ENCODE measurements around the gene LHX3. TPM values are rescaled to one million over a fixed set of nuclear protein-coding genes. Genes with fewer than 3 reads are reported as not detected.

The LHX3 gene
- total RNA-seq, 1 donor from 2014 or later, result not detected

DNA sequence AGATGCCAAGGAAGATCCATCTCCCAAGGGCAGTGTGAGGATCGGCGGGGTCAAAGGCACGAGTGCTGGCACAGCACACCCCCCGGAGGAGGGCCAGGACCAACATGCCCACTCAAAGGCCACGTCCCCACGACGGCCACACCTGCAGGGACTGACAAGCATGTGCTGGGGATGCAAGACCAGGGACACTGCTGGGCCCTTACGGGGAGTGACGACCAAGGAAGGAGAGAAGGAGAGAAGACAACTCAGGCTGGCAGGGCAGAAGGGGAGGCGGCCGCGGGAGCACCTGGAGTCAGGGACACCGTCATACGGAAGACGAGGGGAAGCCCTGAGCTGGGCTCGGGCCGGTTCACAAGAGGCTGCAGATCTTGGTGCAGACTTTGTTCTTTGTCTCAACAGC is 30.2 kb upstream of the LHX3 start:
- Histone ChIP-seq H3K79me2 (ENCODE audit: insufficient read depth, low read length) (peaks cover 30% of the 10 kb centered on the region), H3K36me3 (ENCODE audit: insufficient read depth, low read length) (no peaks in the 10 kb centered on the region), H4K20me1 (ENCODE audit: insufficient read depth, low read length) (peaks cover 79% of the 10 kb centered on the region), H3K4me3 (ENCODE audit: insufficient read depth, low read depth, low read length) (no peak overlapping the region), H3K27me3 (ENCODE audit: insufficient read depth, low read length) (no peaks in the 10 kb centered on the region), H3K4me1 (ENCODE audit: insufficient read depth, low read length) (no peaks in the 10 kb centered on the region), H3K9me3 (ENCODE audit: insufficient read depth, low read depth, low read length) (no peaks in the 10 kb centered on the region), H2AFZ (ENCODE audit: low read depth, low read length) (no peak overlapping the region), H3K9ac (ENCODE audit: low read length) (no peak overlapping the region), H3K27ac (ENCODE audit: low read depth, low read length) (no peak overlapping the region), H3K4me2 (ENCODE audit: low read length) (no peak overlapping the region)
- no peak overlapping the region for H3K4me3 Mint-ChIP-seq (ENCODE audit: unreplicated experiment)
- peaks cover 19% of the 10 kb centered on the region for H3K36me3 Mint-ChIP-seq (ENCODE audit: low read depth, unreplicated experiment)
- DNase-seq (ENCODE audit: low read depth), result no peak
- no peak for TF ChIP-seq EZH2 (IDR thresholded peaks at IDR 0.05; ENCODE audit: insufficient read depth, low read length)
- TF ChIP-seq, protein P1, sequence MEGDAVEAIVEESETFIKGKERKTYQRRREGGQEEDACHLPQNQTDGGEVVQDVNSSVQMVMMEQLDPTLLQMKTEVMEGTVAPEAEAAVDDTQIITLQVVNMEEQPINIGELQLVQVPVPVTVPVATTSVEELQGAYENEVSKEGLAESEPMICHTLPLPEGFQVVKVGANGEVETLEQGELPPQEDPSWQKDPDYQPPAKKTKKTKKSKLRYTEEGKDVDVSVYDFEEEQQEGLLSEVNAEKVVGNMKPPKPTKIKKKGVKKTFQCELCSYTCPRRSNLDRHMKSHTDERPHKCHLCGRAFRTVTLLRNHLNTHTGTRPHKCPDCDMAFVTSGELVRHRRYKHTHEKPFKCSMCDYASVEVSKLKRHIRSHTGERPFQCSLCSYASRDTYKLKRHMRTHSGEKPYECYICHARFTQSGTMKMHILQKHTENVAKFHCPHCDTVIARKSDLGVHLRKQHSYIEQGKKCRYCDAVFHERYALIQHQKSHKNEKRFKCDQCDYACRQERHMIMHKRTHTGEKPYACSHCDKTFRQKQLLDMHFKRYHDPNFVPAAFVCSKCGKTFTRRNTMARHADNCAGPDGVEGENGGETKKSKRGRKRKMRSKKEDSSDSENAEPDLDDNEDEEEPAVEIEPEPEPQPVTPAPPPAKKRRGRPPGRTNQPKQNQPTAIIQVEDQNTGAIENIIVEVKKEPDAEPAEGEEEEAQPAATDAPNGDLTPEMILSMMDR (IDR thresholded peaks at IDR 0.05; ENCODE audit: insufficient read depth, low read depth, low read length), result no peak
- H3K27me3 Mint-ChIP-seq (ENCODE audit: low read depth, unreplicated experiment), result no peaks in the 10 kb centered on the region
- FAIRE-seq, result no peak
- H3K4me1 Mint-ChIP-seq (ENCODE audit: low read depth, unreplicated experiment), result peaks cover 12% of the 10 kb centered on the region
- H3K27ac Mint-ChIP-seq (ENCODE audit: unreplicated experiment), result peak overlapping the region; percentile 41
- H3K9me3 Mint-ChIP-seq (ENCODE audit: unreplicated experiment), result no peaks in the 10 kb centered on the region

DNA sequence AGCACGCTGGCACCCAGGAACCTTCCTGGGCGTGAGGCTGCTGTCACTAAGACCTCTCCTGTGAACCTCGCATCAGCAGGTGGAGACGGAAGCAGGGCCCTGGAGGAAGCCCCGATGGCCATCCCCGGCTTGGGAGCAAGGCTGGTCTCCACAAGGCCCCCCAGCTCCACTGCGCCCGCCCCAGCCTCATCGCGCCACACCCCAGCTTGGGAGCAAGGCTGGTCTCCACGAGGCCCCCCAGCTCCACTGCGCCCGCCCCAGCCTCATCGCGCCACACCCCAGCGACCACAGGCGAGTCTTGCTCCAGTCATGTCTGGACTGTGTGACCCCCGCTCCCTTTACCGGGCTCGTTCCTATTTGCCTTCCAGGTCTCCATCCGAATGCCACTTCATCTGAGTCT is 29.7 kb upstream of the LHX3 start:
- peaks cover 27% of the 10 kb centered on the region for H3K79me2 ChIP-seq (ENCODE audit: insufficient read depth, low read length)
- H3K27me3 ChIP-seq (ENCODE audit: insufficient read depth, low read length), result no peaks in the 10 kb centered on the region
- H3K4me3 ChIP-seq (ENCODE audit: insufficient read depth, low read depth, low read length), result no peak overlapping the region
- Mint-ChIP-seq H3K4me1 (ENCODE audit: low read depth, unreplicated experiment) (peaks cover 12% of the 10 kb centered on the region), H3K4me3 (ENCODE audit: unreplicated experiment) (no peak overlapping the region), H3K27ac (ENCODE audit: unreplicated experiment) (no peak overlapping the region), H3K36me3 (ENCODE audit: low read depth, unreplicated experiment) (peaks cover 19% of the 10 kb centered on the region), H3K27me3 (ENCODE audit: low read depth, unreplicated experiment) (no peaks in the 10 kb centered on the region), H3K9me3 (ENCODE audit: unreplicated experiment) (no peaks in the 10 kb centered on the region)
- no peak overlapping the region for H3K27ac ChIP-seq (ENCODE audit: low read depth, low read length)
- peaks cover 2% of the 10 kb centered on the region for H3K4me1 ChIP-seq (ENCODE audit: insufficient read depth, low read length)
- no peak for DNase-seq (ENCODE audit: low read depth)
- H3K36me3 ChIP-seq (ENCODE audit: insufficient read depth, low read length), result no peaks in the 10 kb centered on the region
- no peaks in the 10 kb centered on the region for H3K9me3 ChIP-seq (ENCODE audit: insufficient read depth, low read depth, low read length)
- no peak overlapping the region for H2AFZ ChIP-seq (ENCODE audit: low read depth, low read length)
- no peak overlapping the region for H3K9ac ChIP-seq (ENCODE audit: low read length)
- FAIRE-seq, result no peak
- H4K20me1 ChIP-seq (ENCODE audit: insufficient read depth, low read length), result peaks cover 77% of the 10 kb centered on the region
- no peak overlapping the region for H3K4me2 ChIP-seq (ENCODE audit: low read length)
- TF ChIP-seq, protein P1 (IDR thresholded peaks at IDR 0.05; ENCODE audit: insufficient read depth, low read depth, low read length), result no peak
- TF ChIP-seq EZH2 (IDR thresholded peaks at IDR 0.05; ENCODE audit: insufficient read depth, low read length), result no peak

DNA sequence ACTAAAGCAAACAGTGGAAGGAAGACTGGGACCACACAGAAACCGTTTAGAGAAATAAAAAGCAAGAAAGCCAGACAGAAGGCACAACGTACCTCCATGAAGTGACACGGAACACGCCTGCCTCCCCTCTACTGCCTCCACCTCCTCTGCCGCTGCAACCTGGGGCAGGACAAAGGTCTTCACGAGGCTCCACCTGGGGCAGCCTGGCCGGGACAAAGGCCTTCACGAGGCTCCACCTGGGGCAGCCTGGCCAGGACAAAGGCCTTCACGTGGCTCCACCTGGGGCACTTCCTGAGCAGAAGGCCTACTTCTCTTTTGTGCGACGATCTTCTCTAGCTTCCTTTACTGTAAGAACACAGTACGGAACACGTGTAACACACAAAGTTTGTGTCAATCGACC is 28.9 kb upstream of the LHX3 start:
- H3K27me3 ChIP-seq (ENCODE audit: insufficient read depth, low read length), result no peaks in the 10 kb centered on the region
- H3K27ac Mint-ChIP-seq (ENCODE audit: unreplicated experiment), result no peak overlapping the region
- H3K4me2 ChIP-seq (ENCODE audit: low read length), result no peak overlapping the region
- peaks cover 73% of the 10 kb centered on the region for H4K20me1 ChIP-seq (ENCODE audit: insufficient read depth, low read length)
- H2AFZ ChIP-seq (ENCODE audit: low read depth, low read length), result no peak overlapping the region
- H3K4me3 ChIP-seq (ENCODE audit: insufficient read depth, low read depth, low read length), result no peak overlapping the region
- no peak for DNase-seq (ENCODE audit: low read depth)
- peaks cover 25% of the 10 kb centered on the region for H3K79me2 ChIP-seq (ENCODE audit: insufficient read depth, low read length)
- no peak overlapping the region for H3K4me3 Mint-ChIP-seq (ENCODE audit: unreplicated experiment)
- H3K36me3 ChIP-seq (ENCODE audit: insufficient read depth, low read length), result no peaks in the 10 kb centered on the region
- H3K36me3 Mint-ChIP-seq (ENCODE audit: low read depth, unreplicated experiment), result peaks cover 19% of the 10 kb centered on the region
- H3K27me3 Mint-ChIP-seq (ENCODE audit: low read depth, unreplicated experiment), result no peaks in the 10 kb centered on the region
- no peak overlapping the region for H3K9ac ChIP-seq (ENCODE audit: low read length)
- peaks cover 12% of the 10 kb centered on the region for H3K4me1 Mint-ChIP-seq (ENCODE audit: low read depth, unreplicated experiment)
- TF ChIP-seq, protein P1 (IDR thresholded peaks at IDR 0.05; ENCODE audit: insufficient read depth, low read depth, low read length), result no peak
- TF ChIP-seq EZH2 (IDR thresholded peaks at IDR 0.05; ENCODE audit: insufficient read depth, low read length), result no peak
- no peak overlapping the region for H3K27ac ChIP-seq (ENCODE audit: low read depth, low read length)
- H3K9me3 ChIP-seq (ENCODE audit: insufficient read depth, low read depth, low read length), result no peaks in the 10 kb centered on the region
- H3K9me3 Mint-ChIP-seq (ENCODE audit: unreplicated experiment), result no peaks in the 10 kb centered on the region
- FAIRE-seq, result no peak
- H3K4me1 ChIP-seq (ENCODE audit: insufficient read depth, low read length), result peaks cover 9% of the 10 kb centered on the region
